SH-SY5Y (cell line): Measurements from ENCODE around the gene ZNF439.

Source experiments
- GATA2 ChIP-seq: IDR thresholded peaks from 2 replicates; pipeline ENCODE4 v1.6.1; 2011; ENCODE audit warnings: mild to moderate bottlenecking, low read depth, low read length
- GATA3 ChIP-seq: IDR thresholded peaks from 2 replicates; pipeline ENCODE4 v1.6.1; 2011; ENCODE audit warnings: low read depth, mild to moderate bottlenecking, low read length, moderate library complexity

GRCh38 chr19:11872624-11873023 is 24.1 kb downstream of the ZNF439 start:
- TF ChIP-seq GATA2 (no peak), GATA3 (no peak)
